Tibial nerve (tissue), 4 donors: ENCODE measurements around the gene EPB41L4A. TPM values are rescaled to one million over a fixed set of nuclear protein-coding genes. Genes with fewer than 3 reads are reported as not detected.

Experiments
- DNase-seq, 2 donors: peaks; one replicate each; pipeline ENCODE4 v3.0.0-alpha.2; 2019; ENCODE audit warnings: low spot score in 2 of 2
- H3K27ac ChIP-seq, 4 donors: fragments of 200-600 bp; sonication (generic) in 3 of 4; one replicate each; pipeline ENCODE4 v1.5.1; 2017 to 2019; ENCODE audit warnings: mild to moderate bottlenecking in 1 of 4
- H3K27me3 ChIP-seq, 2 donors: fragments of 200-600 bp; sonication (generic) in 1 of 2; one replicate each; pipeline versions ENCODE4 v1.5.1 to v1.6.0; 2017 to 2019
- H3K36me3 ChIP-seq, 3 donors: fragments of 200-600 bp; sonication (generic); one replicate each; pipeline ENCODE4 v1.5.1; 2018 to 2019
- H3K4me1 ChIP-seq, 4 donors: fragments of 200-600 bp; sonication (generic) in 3 of 4; one replicate each; pipeline ENCODE4 v1.5.1; 2017 to 2019
- H3K4me3 ChIP-seq, 4 donors: fragments of 200-600 bp; sonication (generic) in 3 of 4; one replicate each; pipeline ENCODE4 v1.5.1; 2017 to 2019; ENCODE audit warnings: mild to moderate bottlenecking in 1 of 4, moderate library complexity in 1 of 4
- H3K9me3 ChIP-seq, 4 donors: fragments of 200-600 bp; sonication (generic) in 3 of 4; one replicate each; pipeline ENCODE4 v1.5.1; 2017 to 2019
- EP300 ChIP-seq, 2 donors: sonication (generic); formaldehyde crosslinking; IDR thresholded peaks; one replicate each; pipeline ENCODE4 v1.6.1; 2017; ENCODE audit warnings: antibody characterized with exemption in 2 of 2, mild to moderate bottlenecking in 1 of 2
- POLR2A ChIP-seq, 2 donors: fragments of 450-650 bp; IDR thresholded peaks; one replicate each; pipeline ENCODE4 v1.6.1; 2017; ENCODE audit warnings: antibody characterized with exemption in 2 of 2, mild to moderate bottlenecking in 2 of 2, moderate library complexity in 2 of 2
- WGBS, 2 donors: methylation state at CpG; one replicate each; pipeline ENCODE4 v1.1.5; 2018; 5-methylcytosine and 5-hydroxymethylcytosine counted together
- total RNA-seq, 4 donors: library from RNA; depleted of rRNA; stranded (reverse); fragments of >200 nt; gene quantifications; one replicate each; pipeline ENCODE4 v1.1.0, GENCODE V29; 2016
- TF ChIP-seq, protein P1 (sequence below), 5 experiments: fragments of 200-600 bp in 3 of 5; fragments of 450-650 bp in 2 of 5; sonication (generic) in 3 of 5; IDR thresholded peaks; one replicate each; pipeline ENCODE4 v1.5.1; 2016 to 2019; ENCODE audit warnings: antibody characterized with exemption in 5 of 5, mild to moderate bottlenecking in 3 of 5, moderate library complexity in 2 of 5

Gene EPB41L4A
- total RNA-seq, 4 donors from 2014 or later: 10.6 to 38.1 (median 14.4) TPM

GRCh38 chr5:112160652-112161391 lies 258.3 kb downstream of the EPB41L4A start:
- 0 to 2% methylated on average over 36 to 38 of the region's 55 CpGs for WGBS, 2 donors

GRCh38 chr5:112159435-112159834 lies 259.6 kb downstream of the EPB41L4A start:
- TF ChIP-seq EP300 (IDR thresholded peaks at IDR 0.05): no peak
- TF ChIP-seq, protein P1, sequence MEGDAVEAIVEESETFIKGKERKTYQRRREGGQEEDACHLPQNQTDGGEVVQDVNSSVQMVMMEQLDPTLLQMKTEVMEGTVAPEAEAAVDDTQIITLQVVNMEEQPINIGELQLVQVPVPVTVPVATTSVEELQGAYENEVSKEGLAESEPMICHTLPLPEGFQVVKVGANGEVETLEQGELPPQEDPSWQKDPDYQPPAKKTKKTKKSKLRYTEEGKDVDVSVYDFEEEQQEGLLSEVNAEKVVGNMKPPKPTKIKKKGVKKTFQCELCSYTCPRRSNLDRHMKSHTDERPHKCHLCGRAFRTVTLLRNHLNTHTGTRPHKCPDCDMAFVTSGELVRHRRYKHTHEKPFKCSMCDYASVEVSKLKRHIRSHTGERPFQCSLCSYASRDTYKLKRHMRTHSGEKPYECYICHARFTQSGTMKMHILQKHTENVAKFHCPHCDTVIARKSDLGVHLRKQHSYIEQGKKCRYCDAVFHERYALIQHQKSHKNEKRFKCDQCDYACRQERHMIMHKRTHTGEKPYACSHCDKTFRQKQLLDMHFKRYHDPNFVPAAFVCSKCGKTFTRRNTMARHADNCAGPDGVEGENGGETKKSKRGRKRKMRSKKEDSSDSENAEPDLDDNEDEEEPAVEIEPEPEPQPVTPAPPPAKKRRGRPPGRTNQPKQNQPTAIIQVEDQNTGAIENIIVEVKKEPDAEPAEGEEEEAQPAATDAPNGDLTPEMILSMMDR (IDR thresholded peaks at IDR 0.05): no peak
- TF ChIP-seq POLR2A (IDR thresholded peaks at IDR 0.05): no peak
- Histone ChIP-seq H3K4me1 (peaks cover 0 to 30% (median 14%) of the 10 kb centered on the region in 4 donors), H3K27me3 (no peaks in the 10 kb centered on the region), H3K27ac (no peak overlapping the region), H3K9me3 (no peaks in the 10 kb centered on the region), H3K4me3 (no peak overlapping the region), H3K36me3 (peaks cover 0 to 22% (median 8%) of the 10 kb centered on the region in 3 donors)
- DNase-seq: no peak
- 75 to 80% methylated on average over 5 of the region's 5 CpGs for WGBS, 2 donors

More at GRCh38 chr5:112160652-112161391, 258.3 kb downstream of the EPB41L4A start:
- Histone ChIP-seq H3K27ac (peak overlapping the region; percentile 18 to 92 (median 78)), H3K9me3 (no peaks in the 10 kb centered on the region), H3K4me3 (peak overlapping the region; percentile 62 to 88 (median 78)), H3K4me1 (peaks cover 0 to 30% (median 14%) of the 10 kb centered on the region in 4 donors), H3K36me3 (peaks cover 0 to 35% (median 8%) of the 10 kb centered on the region in 3 donors), H3K27me3 (no peaks in the 10 kb centered on the region)
- peak; percentile 83 to 89 for DNase-seq
- TF ChIP-seq, protein P1 (IDR thresholded peaks at IDR 0.05): peak; percentile 96 to 97 (median 97)
- TF ChIP-seq POLR2A (IDR thresholded peaks at IDR 0.05) (peak; percentile 67 to 70), EP300 (IDR thresholded peaks at IDR 0.05) (peak in 1 of 2 donors; percentile 99)

DNA sequence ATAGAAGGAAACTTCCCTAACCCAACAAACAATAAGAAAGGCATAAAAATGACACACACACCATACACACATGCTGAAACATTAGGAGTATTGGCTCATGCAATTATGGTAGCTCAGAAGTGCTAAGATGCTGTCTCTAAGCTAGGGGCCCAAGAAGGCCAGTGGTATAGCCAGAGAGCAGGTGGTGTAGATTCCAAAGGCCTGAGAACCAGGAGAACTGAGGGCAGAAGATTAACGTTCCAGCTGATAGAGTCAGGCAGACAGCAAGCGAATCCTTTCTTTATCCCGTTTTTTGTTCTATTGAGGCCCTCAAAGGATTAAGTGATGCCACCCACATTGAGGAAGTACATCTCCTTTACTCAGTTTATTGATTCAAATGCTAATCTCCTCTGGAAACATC lies 262.9 kb downstream of the EPB41L4A start:
- TF ChIP-seq, protein P1 (IDR thresholded peaks at IDR 0.05): no peak
- TF ChIP-seq POLR2A (IDR thresholded peaks at IDR 0.05): no peak
- no peak for TF ChIP-seq EP300 (IDR thresholded peaks at IDR 0.05)
- Histone ChIP-seq H3K4me1 (peaks cover 0 to 6% (median 0%) of the 10 kb centered on the region in 4 donors), H3K36me3 (no peaks in the 10 kb centered on the region), H3K4me3 (no peak overlapping the region), H3K9me3 (no peaks in the 10 kb centered on the region), H3K27ac (no peak overlapping the region), H3K27me3 (no peaks in the 10 kb centered on the region)
- no peak for DNase-seq
- WGBS, 2 donors: 66 to 77% methylated on average over 3 of the region's 3 CpGs

GRCh38 chr5:112154940-112155686 lies 264.0 kb downstream of the EPB41L4A start:
- no peak for DNase-seq
- H3K27ac ChIP-seq: no peak overlapping the region
- no peaks in the 10 kb centered on the region for H3K36me3 ChIP-seq
- TF ChIP-seq EP300 (IDR thresholded peaks at IDR 0.05) (no peak), POLR2A (IDR thresholded peaks at IDR 0.05) (no peak)
- TF ChIP-seq, protein P1 (IDR thresholded peaks at IDR 0.05): no peak
- no peaks in the 10 kb centered on the region for H3K27me3 ChIP-seq
- H3K4me1 ChIP-seq: peaks cover 0 to 1% (median 0%) of the 10 kb centered on the region in 4 donors
- no peak overlapping the region for H3K4me3 ChIP-seq
- no peaks in the 10 kb centered on the region for H3K9me3 ChIP-seq

DNA sequence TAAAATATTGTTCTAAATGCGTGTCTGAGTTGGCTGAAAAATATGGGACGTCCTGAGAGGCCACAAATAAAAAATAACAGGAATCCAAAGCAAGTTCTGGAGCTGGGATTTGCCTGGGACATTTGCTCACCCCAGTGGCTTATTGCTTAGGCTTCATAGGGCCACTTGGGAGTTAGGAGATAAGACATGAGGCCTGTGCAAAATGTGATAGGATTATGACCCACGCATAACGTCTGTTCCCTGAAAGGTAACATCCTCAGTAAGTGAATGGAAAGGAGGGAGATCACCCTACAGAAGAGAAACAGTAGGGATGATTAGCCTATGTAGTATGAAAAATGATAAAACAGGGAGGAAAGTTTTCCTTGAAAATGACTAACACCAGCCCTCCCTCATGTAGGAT lies 269.4 kb downstream of the EPB41L4A start:
- H3K9me3 ChIP-seq: no peaks in the 10 kb centered on the region
- no peak for DNase-seq
- H3K27ac ChIP-seq: no peak overlapping the region
- TF ChIP-seq EP300 (IDR thresholded peaks at IDR 0.05): no peak
- TF ChIP-seq, protein P1 (IDR thresholded peaks at IDR 0.05): no peak
- TF ChIP-seq POLR2A (IDR thresholded peaks at IDR 0.05): no peak
- WGBS, 2 donors: 84 to 85% methylated on average over 4 of the region's 4 CpGs
- no peak overlapping the region for H3K4me3 ChIP-seq
- no peaks in the 10 kb centered on the region for H3K36me3 ChIP-seq
- peaks cover 0 to 8% (median 0%) of the 10 kb centered on the region in 4 donors for H3K4me1 ChIP-seq
- H3K27me3 ChIP-seq: no peaks in the 10 kb centered on the region
